ENCODE measurements around the gene SHISA9. TPM values are rescaled to one million over a fixed set of nuclear protein-coding genes. Genes with fewer than 3 reads are reported as not detected.
A peak's percentile ranks its signal among the peaks of the same experiment; 100 is the strongest.

Gene SHISA9
- polyA plus RNA-seq, 2 of the 4 experiments (the other 2 are of a cell fraction), result 0.16 TPM; not detected in 1

- no peak for DNase-seq (ENCODE audit: low read depth in 1 of 2, low spot score in 1 of 2)
- H3K27ac ChIP-seq, result no peak overlapping the region
- no peak overlapping the region for H3K4me2 ChIP-seq
- no peak overlapping the region for H3K4me3 ChIP-seq
- no peaks in the 10 kb centered on the region; the same call in 2 of the 3 replicates for H3K9me3 ChIP-seq
- WGBS (ENCODE audit: missing lambda C conversion rate), result 27% methylated on average over 3 of the region's 3 CpGs
- ChIA-PET CTCF (no interaction called here), POLR2A (no interaction called here)
- peak; percentile 32 for TF ChIP-seq MAFK (IDR thresholded peaks at IDR 0.05; ENCODE audit: partially characterized antibody)
- TF ChIP-seq RCOR1 (IDR thresholded peaks at IDR 0.05; ENCODE audit: low read depth, low read length), result no peak
- FAIRE-seq, result no peak
- no peaks in the 10 kb centered on the region for H3K4me1 ChIP-seq
- ATAC-seq, result no peak
These were observed 42.9 kb downstream of the SHISA9 start for GRCh38 chr16:12944300-12944699.

GRCh38 chr16:12951392-12951791 lies 50.0 kb downstream of the SHISA9 start:
- ChIA-PET POLR2A (no interaction called here), CTCF (interaction anchor here (0.6 to 0.9 kb wide), 3 partner anchors 8 to 766 kb away, joined by 3 to 6 read pairs (median 4); no protein-coding TSS in a partner anchor)
- H3K4me1 ChIP-seq, result no peaks in the 10 kb centered on the region
- TF ChIP-seq USF2 (IDR thresholded peaks at IDR 0.05), result no peak
- no peak for TF ChIP-seq EHMT2 (IDR thresholded peaks at IDR 0.05; ENCODE audit: low read depth)
- no peak for TF ChIP-seq ZNF302 (CRISPR knock-in tag; IDR thresholded peaks at IDR 0.05)
- no peak for TF ChIP-seq HEYL (CRISPR knock-in tag; IDR thresholded peaks at IDR 0.05)
- TF ChIP-seq HMGXB4 (CRISPR knock-in tag; IDR thresholded peaks at IDR 0.05; ENCODE audit: borderline replicate concordance), result no peak
- TF ChIP-seq TFCP2L1 (CRISPR knock-in tag; IDR thresholded peaks at IDR 0.05), result no peak
- no peak for TF ChIP-seq NR3C1 (IDR thresholded peaks at IDR 0.05)
- no peak for TF ChIP-seq HDAC2 (IDR thresholded peaks at IDR 0.05)
- no peak for TF ChIP-seq EHF (CRISPR knock-in tag; IDR thresholded peaks at IDR 0.05)
- TF ChIP-seq ATOH8 (CRISPR knock-in tag; IDR thresholded peaks at IDR 0.05; ENCODE audit: low read depth), result no peak
- TF ChIP-seq SREBF2 (IDR thresholded peaks at IDR 0.05), result no peak
- no peak for TF ChIP-seq ZSCAN20 (CRISPR knock-in tag; IDR thresholded peaks at IDR 0.05)
- TF ChIP-seq RCOR1 (IDR thresholded peaks at IDR 0.05; ENCODE audit: low read depth, low read length), result no peak
- TF ChIP-seq CHD4 (IDR thresholded peaks at IDR 0.05; ENCODE audit: borderline replicate concordance), result no peak
- no peak for TF ChIP-seq HOXA7 (CRISPR knock-in tag; IDR thresholded peaks at IDR 0.05)
- TF ChIP-seq RARB (CRISPR knock-in tag; IDR thresholded peaks at IDR 0.05), result no peak
- TF ChIP-seq GATA3 (IDR thresholded peaks at IDR 0.05; ENCODE audit: borderline replicate concordance), result no peak
- no peak for ATAC-seq
- no peak overlapping the region for H3K27ac ChIP-seq
- H3K4me2 ChIP-seq, result no peak overlapping the region
- DNase-seq (ENCODE audit: low read depth in 1 of 2, low spot score in 1 of 2), result no peak
- no peak overlapping the region for H3K4me3 ChIP-seq
- no peaks in the 10 kb centered on the region for H3K9me3 ChIP-seq
- WGBS (ENCODE audit: missing lambda C conversion rate), result 61% methylated on average over 1 of the region's 1 CpG
- FAIRE-seq, result no peak

- no peak for FAIRE-seq
- Histone ChIP-seq H3K4me1 (no peaks in the 10 kb centered on the region), H3K4me2 (no peak overlapping the region), H3K27ac (no peak overlapping the region), H3K9me3 (no peaks in the 10 kb centered on the region), H3K4me3 (no peak overlapping the region)
- TF ChIP-seq MAZ (IDR thresholded peaks at IDR 0.05; ENCODE audit: borderline replicate concordance, low read depth, low read length), result no peak
- TF ChIP-seq SMC3 (IDR thresholded peaks at IDR 0.05), result no peak
- TF ChIP-seq EP300 (IDR thresholded peaks at IDR 0.05), result no peak
- no peak for TF ChIP-seq RCOR1 (IDR thresholded peaks at IDR 0.05; ENCODE audit: low read depth, low read length)
- no peak for TF ChIP-seq ZNF302 (CRISPR knock-in tag; IDR thresholded peaks at IDR 0.05)
- TF ChIP-seq HDAC2 (IDR thresholded peaks at IDR 0.05), result no peak
- TF ChIP-seq RFX5 (IDR thresholded peaks at IDR 0.05), result no peak
- TF ChIP-seq ZC3H11A (IDR thresholded peaks at IDR 0.05), result no peak
- TF ChIP-seq BCL3 (IDR thresholded peaks at IDR 0.05), result no peak
- TF ChIP-seq RARB (CRISPR knock-in tag; IDR thresholded peaks at IDR 0.05), result no peak
- no peak for TF ChIP-seq CHD2 (IDR thresholded peaks at IDR 0.05; ENCODE audit: low read length, partially characterized antibody)
- no peak for TF ChIP-seq KDM1A (IDR thresholded peaks at IDR 0.05; ENCODE audit: low read depth)
- TF ChIP-seq HEYL (CRISPR knock-in tag; IDR thresholded peaks at IDR 0.05), result no peak
- TF ChIP-seq POLR2A (IDR thresholded peaks at IDR 0.05; ENCODE audit: low read length), result no peak
- no peak for TF ChIP-seq HOXB5 (CRISPR knock-in tag; IDR thresholded peaks at IDR 0.05)
- TF ChIP-seq CTCF (IDR thresholded peaks at IDR 0.05), result no peak
- no peak for ATAC-seq
- DNase-seq (ENCODE audit: low read depth in 1 of 2, low spot score in 1 of 2), result no peak
- ChIA-PET CTCF (interaction anchor here (0.6 to 1.7 kb wide), 4 partner anchors 9 to 160 kb away, joined by 3 to 6 read pairs (median 4); no protein-coding TSS in a partner anchor), POLR2A (no interaction called here)
- 31% methylated on average over 4 of the region's 4 CpGs for WGBS (ENCODE audit: missing lambda C conversion rate)
These were observed 50.6 kb downstream of the SHISA9 start for GRCh38 chr16:12951976-12952375.

Data from A549 (cell line).